Activated naive CD8-positive, alpha-beta T cell treated with anti-CD3 and anti-CD28 coated beads, Interleukin-2, amount 50 U/mL, for 16 hours (primary cell): ENCODE measurements around the gene FOXK1.

Experiments used
- DNase-seq: peaks from one replicate; pipeline ENCODE4 v3.0.0-alpha.2; 2020; ENCODE audit warnings: low read depth, low spot score

Gene FOXK1

DNA sequence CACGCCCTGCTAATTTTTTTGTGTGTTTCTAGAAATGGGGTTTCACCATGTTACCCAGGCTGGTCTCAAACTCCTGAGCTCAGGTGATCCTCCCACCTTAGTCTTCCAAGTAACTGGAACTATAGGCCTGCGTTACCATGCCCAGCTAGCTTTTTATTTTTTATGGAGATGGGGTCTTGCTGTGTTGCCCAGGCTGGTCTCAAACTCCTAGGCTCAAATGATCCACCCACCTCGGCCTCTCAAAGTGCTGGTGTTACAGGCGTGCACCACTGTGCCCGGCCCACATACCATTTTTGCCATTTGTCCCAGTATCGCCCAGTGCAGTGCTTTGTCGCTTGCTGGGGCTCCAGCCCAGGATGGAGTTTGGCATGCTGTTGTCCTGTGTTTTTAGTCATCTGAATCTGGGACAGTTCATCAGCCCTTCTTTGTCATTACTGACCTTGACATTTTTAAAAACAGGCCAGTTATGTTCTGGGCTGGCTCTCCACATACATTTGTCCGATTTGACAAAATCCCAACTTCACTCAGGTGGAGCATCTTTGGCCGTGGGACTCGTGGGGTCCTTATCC, 16.7 kb downstream of the FOXK1 start:
- no peak for DNase-seq

DNA sequence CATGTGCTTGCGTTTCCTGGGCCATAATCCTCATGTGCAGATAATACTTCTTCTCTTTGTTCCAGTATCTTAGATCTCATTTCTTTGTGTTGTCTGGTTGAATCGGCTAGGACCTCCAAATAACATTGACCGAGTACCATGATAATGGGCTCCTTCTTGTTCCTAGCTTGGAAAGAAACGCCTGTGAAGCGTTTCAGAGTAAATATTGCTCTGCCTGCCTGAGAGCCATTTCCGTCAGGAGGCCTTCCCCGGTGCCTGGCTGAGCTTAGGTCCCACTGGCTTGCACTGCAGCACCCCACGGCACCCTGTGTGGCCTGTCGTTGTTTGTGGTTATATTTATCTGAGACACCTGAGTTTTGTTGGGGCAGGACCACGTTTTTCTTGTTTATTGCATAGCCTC, 17.7 kb downstream of the FOXK1 start:
- no peak for DNase-seq

DNA sequence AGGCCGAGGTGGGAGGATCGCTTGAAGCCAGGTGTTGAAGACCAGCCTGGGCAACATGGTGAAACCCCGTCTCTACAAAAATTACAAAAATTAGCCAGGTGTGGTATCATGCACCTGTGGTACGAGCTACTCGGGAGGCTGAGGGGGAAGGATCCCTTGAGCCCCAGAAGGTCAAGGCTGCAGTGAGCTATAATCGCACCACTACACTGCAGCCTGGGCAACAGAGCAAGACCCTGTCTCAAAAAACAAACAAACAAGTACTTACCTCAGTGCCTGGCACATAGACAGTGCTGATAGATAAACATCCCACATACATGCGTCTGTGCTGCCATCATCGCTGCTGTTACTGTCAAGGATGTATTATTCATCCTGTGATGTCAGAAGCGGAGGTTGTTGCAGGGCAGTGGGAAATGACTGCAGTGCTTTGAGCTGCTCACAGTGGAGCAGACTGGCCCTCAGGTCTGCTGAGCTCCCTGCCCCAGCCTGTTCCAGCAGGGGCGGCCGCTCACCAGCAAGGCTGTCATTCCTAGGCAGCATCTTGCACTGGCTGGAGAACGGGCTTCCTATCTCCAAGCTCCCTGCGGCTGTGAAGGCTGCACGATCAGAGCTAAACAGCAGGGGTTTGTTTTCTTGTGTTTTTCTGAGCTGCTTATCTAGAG, 18.6 kb downstream of the FOXK1 start:
- no peak for DNase-seq

GRCh38 chr7:4702961-4703512, 20.9 kb downstream of the FOXK1 start:
- DNase-seq: no peak

- no peak for DNase-seq
Measured at GRCh38 chr7:4703532-4703931, 21.4 kb downstream of the FOXK1 start.

DNA sequence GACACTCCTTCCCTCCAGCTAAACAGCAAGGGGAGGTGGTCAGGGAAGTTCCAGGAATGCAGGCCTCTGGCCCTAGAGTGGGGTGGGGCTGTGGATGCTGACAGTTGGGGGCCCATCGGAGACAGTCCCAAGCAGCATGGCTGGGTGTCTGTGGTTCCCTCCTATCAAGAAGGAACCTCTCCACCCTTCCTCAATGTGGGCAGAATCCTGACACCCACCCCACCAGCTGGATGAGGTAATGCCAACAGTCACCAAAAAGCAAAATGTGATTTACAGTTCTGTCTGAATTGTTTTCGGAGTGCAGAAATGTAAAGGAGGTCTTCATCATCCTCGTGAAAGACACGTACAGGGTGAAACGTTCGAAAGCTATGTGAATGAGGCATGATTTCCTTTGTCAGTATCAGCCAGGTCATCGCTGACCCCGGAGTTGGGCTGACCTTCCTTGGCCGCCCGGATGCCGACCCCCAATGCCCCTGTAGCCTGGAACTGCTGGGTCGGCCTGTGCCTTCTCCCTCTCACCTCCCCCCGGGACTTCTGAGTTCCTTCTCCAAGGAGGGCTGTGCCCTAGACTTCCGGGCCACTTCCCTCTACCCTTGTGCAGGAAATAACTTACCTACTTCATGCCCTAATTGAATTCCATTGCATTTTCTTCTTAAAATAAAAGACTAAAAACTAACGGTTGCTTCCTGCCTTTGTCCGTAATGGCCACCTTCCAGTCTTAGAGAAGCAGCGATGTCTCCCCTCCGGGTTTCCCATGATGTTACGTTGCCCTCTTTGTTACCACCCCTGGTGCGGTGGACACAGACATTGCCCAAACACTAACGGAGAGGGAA, 24.5 kb downstream of the FOXK1 start:
- no peak for DNase-seq

GRCh38 chr7:4707217-4707741, 25.2 kb downstream of the FOXK1 start:
- DNase-seq: no peak

DNA sequence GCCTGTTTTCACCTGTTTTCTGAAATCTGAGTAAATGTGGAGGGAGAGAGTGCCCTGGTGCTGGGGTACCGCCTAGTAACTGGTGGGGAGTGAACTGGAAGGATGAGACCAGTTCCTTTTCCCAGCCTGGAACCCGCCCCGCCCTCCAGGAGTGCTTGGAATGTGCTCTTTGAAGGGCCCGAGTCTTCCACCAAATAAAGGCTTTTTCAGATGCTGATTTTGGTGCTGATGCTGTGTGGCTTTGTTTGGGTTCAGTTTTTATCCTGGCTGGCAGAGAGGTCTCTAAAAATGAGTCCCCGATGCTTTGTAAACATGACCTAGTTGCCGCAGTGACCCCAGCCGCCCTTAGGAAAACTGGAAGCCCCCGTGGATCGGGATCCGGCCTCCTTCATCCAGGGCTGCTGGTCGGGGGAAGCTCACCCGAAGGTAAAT, 25.9 kb downstream of the FOXK1 start:
- no peak for DNase-seq

DNA sequence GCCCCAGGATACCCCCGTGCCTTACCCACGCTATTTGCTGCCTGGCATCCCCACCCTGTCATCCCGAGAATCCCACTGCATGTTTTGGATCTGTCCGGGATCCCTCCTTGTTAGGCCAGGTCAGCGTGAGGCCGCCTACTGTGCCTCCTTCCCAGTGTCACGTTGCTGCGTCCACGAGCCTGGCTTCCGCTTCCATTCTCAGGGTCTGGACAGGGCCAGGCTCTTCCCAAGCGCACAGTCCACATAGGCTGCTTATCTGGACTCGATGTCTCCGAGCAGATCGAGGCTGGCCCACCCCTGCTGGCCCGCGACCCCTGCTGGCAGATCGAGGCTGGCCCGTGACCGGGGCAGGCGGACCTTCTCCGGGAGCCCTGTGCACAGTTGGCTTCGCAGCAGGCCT, 27.1 kb downstream of the FOXK1 start:
- DNase-seq: no peak

DNA sequence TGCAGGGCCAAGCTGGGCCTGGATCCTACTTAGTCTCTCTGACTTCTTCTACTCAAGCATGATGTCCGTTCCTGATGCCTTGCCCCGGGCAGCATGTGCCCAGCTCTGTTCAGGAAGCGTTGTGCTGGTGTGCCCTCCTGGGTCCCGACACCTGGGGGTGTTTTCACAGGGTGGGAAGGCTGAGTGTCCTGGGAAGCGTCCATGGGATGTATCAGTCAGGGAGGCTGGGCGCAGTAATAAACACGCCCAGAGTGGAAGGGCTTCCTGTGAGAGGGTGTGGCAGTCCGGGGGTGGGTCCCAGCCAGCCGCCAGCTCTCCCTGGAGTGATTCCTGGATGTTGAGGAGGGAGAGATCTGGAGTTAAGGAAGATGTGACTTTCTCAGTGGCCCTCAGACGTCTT, 29.0 kb downstream of the FOXK1 start:
- no peak for DNase-seq

GRCh38 chr7:4711634-4712033, 29.5 kb downstream of the FOXK1 start:
- DNase-seq: no peak

- DNase-seq: no peak
Measured at GRCh38 chr7:4712281-4713182, 30.4 kb downstream of the FOXK1 start.

DNA sequence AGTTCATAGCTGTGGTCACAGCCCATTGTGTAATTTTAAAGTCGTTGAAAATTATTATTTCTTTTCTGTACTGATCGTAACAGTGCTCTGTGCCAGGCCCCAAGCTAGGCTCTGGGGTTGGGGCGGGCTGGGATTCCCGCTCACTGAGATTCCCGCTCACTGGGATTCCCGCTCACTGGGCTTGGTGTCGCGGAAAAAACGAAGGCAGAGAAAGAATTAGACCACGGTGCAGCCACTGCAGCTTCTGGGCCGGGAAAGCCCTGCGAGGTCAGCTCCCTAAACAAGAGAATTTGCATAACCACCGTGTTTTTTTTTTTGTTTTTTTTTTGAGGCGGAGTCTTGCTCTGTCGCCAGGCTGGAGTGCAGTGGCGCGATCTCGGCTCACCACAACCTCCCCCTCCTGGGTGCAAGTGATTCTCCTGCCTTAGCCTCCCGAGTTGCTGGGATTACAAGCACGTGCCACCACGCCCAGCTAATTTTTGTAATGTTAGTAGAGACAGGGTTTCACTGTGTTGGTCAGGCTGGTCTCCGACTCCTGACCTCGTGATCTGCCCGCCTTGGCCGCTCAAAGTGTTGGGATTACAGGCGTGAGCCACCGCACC, 31.2 kb downstream of the FOXK1 start:
- DNase-seq: no peak

GRCh38 chr7:4714161-4714700, 32.1 kb downstream of the FOXK1 start:
- no peak for DNase-seq

- no peak for DNase-seq
Measured at GRCh38 chr7:4714767-4715409, 32.8 kb downstream of the FOXK1 start.

GRCh38 chr7:4715410-4715776, 33.3 kb downstream of the FOXK1 start:
- no peak for DNase-seq

DNA sequence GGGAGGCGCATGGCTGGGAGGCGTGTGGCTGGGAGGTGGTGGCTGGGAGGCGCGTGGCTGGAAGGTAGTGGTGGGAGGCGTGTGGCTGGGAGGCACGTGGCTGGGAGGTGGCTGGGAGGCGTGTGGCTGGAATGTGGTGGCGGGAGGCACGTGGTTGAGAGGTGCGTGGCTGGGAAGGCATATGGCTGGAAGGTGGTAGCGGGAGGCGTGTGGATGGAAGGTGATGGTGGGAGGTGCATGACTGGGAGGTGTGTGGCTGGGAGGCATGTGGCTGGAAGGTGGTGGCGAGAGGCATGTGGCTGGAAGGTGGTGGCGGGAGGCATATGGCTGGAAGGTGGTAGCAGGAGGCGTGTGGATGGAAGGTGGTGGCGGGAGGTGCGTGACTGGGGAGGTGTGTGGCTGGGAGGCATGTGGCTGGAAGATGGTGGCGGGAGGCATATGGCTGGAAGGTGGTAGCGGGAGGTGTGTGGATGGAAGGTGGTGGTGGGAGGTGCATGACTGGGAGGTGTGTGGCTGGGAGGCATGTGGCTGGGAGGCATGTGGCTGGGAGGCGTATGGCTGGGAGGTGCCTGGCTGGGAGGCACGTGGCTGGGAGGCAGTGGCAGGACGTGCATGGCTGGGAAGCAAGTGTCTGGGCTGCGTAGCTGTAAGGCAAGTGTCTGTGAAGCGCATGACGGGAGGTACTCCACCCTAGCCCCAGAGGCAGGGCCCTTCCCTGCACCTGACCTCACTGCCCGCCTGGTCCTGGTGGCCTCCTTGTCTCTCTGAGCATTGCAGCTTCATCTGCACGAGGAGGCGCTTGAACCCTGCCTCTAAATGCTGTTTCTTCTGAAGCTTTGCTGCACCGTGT, 35.1 kb downstream of the FOXK1 start:
- DNase-seq: no peak

- DNase-seq: no peak
Measured at GRCh38 chr7:4718075-4718474, 36.0 kb downstream of the FOXK1 start.

DNA sequence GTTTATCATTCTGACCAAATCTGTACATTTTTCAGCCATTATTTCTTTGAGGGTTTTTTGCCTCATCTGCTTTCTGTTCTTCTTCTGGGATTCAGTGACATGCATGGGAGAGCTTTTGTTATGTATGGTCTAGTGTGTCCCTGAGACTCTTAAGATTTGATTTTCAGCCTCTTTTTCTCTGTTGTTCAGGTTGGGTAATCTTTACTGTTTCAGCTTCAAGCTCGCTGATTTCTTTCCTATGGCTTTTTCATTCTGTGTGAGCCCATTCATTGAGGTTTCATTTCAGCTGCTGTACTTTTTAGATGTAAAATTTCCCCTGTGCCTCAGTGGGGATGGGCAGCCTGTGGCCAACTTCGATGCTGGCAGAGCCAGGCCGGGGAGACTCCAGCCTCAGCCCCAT, 38.1 kb downstream of the FOXK1 start:
- no peak for DNase-seq
